B cell (primary cell): Measurements from ENCODE around the gene CYBB. TPM values are rescaled to one million over a fixed set of nuclear protein-coding genes. Genes with fewer than 3 reads are reported as not detected.

Source experiments
- ATAC-seq: fragments of 200-7000 bp; cut with Tn5 transposase; one replicate; pipeline ENCODE4 v1.10.0; 2021; ENCODE audit warnings: low read depth, mild to moderate bottlenecking, moderate number of reproducible peaks, moderate library complexity
- CTCF ChIA-PET: fragments of 350-600 bp; sonication (Branson Sonifier 250); formaldehyde crosslinking; loops from one replicate; lab custom pipeline; 2021; ENCODE audit warnings: antibody characterized with exemption, inconsistent platforms; lab: Charles Lee
- POLR2A ChIA-PET: fragments of 350-600 bp; sonication (Branson Sonifier 250); formaldehyde crosslinking; loops from one replicate; lab custom pipeline; 2021; ENCODE audit warnings: antibody characterized with exemption; lab: Charles Lee
- DNase-seq: peaks from one replicate; pipeline ENCODE4 v3.0.0; 2013
- H2AFZ ChIP-seq: 2 replicates; pipeline ENCODE4 v1.6.1; 2012; ENCODE audit warnings: mild to moderate bottlenecking, low read depth, low read length; ENCODE audit not compliant: insufficient read depth, poor library complexity, severe bottlenecking
- H3K27ac ChIP-seq, 2 donors: 1 replicate in 1 of 2; 2 replicates in 1 of 2; pipeline ENCODE4 v1.5.1; 2012 to 2013; ENCODE audit warnings: low read length in 2 of 2, mild to moderate bottlenecking in 2 of 2, moderate library complexity in 1 of 2
- H3K27me3 ChIP-seq, 4 experiments: fragments of 200-600 bp in 1 of 4; sonication (generic) in 1 of 4; replicated peaks in 1 of 4; 1 replicate in 2 of 4; 2 replicates in 2 of 4; pipeline versions ENCODE4 v1.6.1 to v1.7.0; 2013 to 2016; ENCODE audit warnings: low read length in 3 of 4, mild to moderate bottlenecking in 2 of 4, mixed read lengths in 1 of 4, moderate library complexity in 1 of 4; ENCODE audit not compliant: insufficient read depth in 4 of 4, control insufficient read depth in 3 of 4; ENCODE audit errors: control extremely low read depth in 1 of 4
- H3K36me3 ChIP-seq, 2 experiments: replicated peaks in 1 of 2; 1 replicate in 1 of 2; 2 replicates in 1 of 2; pipeline versions ENCODE4 v1.6.1 to v1.7.1; 2013; ENCODE audit warnings: low read length in 1 of 2; ENCODE audit not compliant: insufficient read depth in 2 of 2, control insufficient read depth in 1 of 2; ENCODE audit errors: control extremely low read depth in 1 of 2, extremely low read depth in 1 of 2
- H3K4me1 ChIP-seq, 2 donors: fragments of 200-600 bp in 1 of 2; sonication (generic) in 1 of 2; 1 replicate in 1 of 2; 2 replicates in 1 of 2; pipeline versions ENCODE4 v1.5.1 to v1.6.1; 2013 to 2017; ENCODE audit warnings: low read length in 2 of 2; ENCODE audit not compliant: control insufficient read depth in 2 of 2, insufficient read depth in 2 of 2
- H3K4me2 ChIP-seq: replicated peaks from 2 replicates; pipeline ENCODE3; 2012; ENCODE audit warnings: mild to moderate bottlenecking, low read depth, low read length; ENCODE audit not compliant: poor library complexity, severe bottlenecking
- H3K4me3 ChIP-seq, 5 experiments: fragments of 200-600 bp in 1 of 5; sonication (generic) in 1 of 5; 1 replicate in 3 of 5; 2 replicates in 2 of 5; pipeline versions ENCODE4 v1.5.1 to v1.7.0; 2011 to 2016; ENCODE audit warnings: low read length in 4 of 5, mild to moderate bottlenecking in 4 of 5, low read depth in 2 of 5, control low read depth in 1 of 5, moderate library complexity in 1 of 5; ENCODE audit not compliant: insufficient read depth in 1 of 5; ENCODE audit errors: control extremely low read depth in 1 of 5, extremely low read depth in 1 of 5
- H3K79me2 ChIP-seq: fragments of 200-600 bp; sonication (generic); one replicate; pipeline ENCODE4 v1.6.0; 2016; ENCODE audit warnings: low read length; ENCODE audit not compliant: control insufficient read depth, insufficient read depth
- H3K9ac ChIP-seq: fragments of 200-600 bp; sonication (generic); 2 replicates; pipeline ENCODE4 v1.6.1; 2017; ENCODE audit warnings: mild to moderate bottlenecking, low read length, moderate library complexity
- H3K9me3 ChIP-seq, 3 donors: one replicate each; pipeline versions ENCODE4 v1.6.1 to v1.7.1; 2013; ENCODE audit warnings: low read length in 2 of 3; ENCODE audit not compliant: control insufficient read depth in 2 of 3, insufficient read depth in 1 of 3; ENCODE audit errors: control extremely low read depth in 1 of 3
- H4K20me1 ChIP-seq: 2 replicates; pipeline ENCODE4 v1.6.0; 2012; ENCODE audit warnings: mild to moderate bottlenecking, low read length; ENCODE audit not compliant: insufficient read depth, control insufficient read depth, poor library complexity, severe bottlenecking
- H3K27ac Mint-ChIP-seq: one replicate; pipeline ENCODE4 v1.8.0; 2021; ENCODE audit warnings: mixed read lengths
- H3K27me3 Mint-ChIP-seq: one replicate; pipeline ENCODE4 v1.8.0; 2021; ENCODE audit warnings: mixed read lengths
- H3K4me1 Mint-ChIP-seq: one replicate; pipeline ENCODE4 v1.8.0; 2021; ENCODE audit warnings: mixed read lengths
- H3K4me3 Mint-ChIP-seq: one replicate; pipeline ENCODE4 v1.8.0; 2021; ENCODE audit warnings: mixed read lengths
- H3K9me3 Mint-ChIP-seq: one replicate; pipeline ENCODE4 v1.8.0; 2022; ENCODE audit warnings: mixed read lengths; ENCODE audit not compliant: insufficient read depth
- EZH2 ChIP-seq: IDR thresholded peaks from 2 replicates; pipeline ENCODE4 v1.6.1; 2012; ENCODE audit warnings: borderline replicate concordance, low read depth, mild to moderate bottlenecking, moderate library complexity, low read length; ENCODE audit not compliant: insufficient read depth, poor library complexity, severe bottlenecking
- WGBS: methylation state at CpG from one replicate; pipeline ENCODE4 v1.1.5; 2013; ENCODE audit warnings: missing lambda C conversion rate; ENCODE audit not compliant: insufficient coverage; 5-methylcytosine and 5-hydroxymethylcytosine counted together
- intact Hi-C: fragments of 100-400 bp; cut with micrococcal nuclease; formaldehyde crosslinking; loops from one replicate; pipeline ENCODE4 v1.10.0; 2022
- polyA plus RNA-seq: library from polyadenylated mRNA; depleted of rRNA; stranded (reverse); fragments of >200 nt; gene quantifications from 2 replicates; pipeline ENCODE4 v1.2.3, GENCODE V29; 2012
- total RNA-seq, 2 donors: library from RNA; stranded (reverse); fragments of 120-200 nt in 1 of 2; gene quantifications; 1 replicate in 1 of 2; 2 replicates in 1 of 2; pipeline versions ENCODE4 v1.2.3 to v1.2.4, GENCODE V29; 2013 to 2022
- TF ChIP-seq, protein P1 (sequence below): fragments of 200-600 bp; IDR thresholded peaks from one replicate; pipeline ENCODE4 v1.8.0; 2022; ENCODE audit warnings: antibody characterized with exemption, mild to moderate bottlenecking

CYBB gene
- total and polyA plus RNA-seq, 2 donors (not counting 1 experiment from before 2014, with no cell fraction given): 72.1 to 132 TPM

DNA sequence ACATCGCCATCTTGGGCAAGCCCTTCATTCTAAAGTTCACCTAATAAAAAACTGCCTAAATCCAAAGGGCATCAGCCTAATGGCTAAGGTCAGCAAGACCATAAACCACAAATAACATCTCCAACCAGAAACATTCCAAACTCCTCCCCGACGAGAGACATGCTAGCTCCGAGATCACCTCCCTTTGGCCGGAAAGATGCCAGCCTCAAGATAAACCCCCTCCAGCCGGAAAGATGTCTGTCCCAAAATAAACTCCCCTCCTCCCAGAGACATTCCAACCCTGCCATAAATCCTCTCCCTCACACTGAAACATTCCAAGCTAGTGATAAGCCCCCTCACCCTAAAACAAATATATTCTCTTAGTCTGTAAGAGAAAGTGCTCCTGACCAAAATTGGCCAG is 80.9 kb downstream of the CYBB start:
- Histone ChIP-seq H4K20me1 (no peaks in the 10 kb centered on the region), H3K9me3 (no peaks in the 10 kb centered on the region), H3K36me3 (no peaks in the 10 kb centered on the region), H3K4me3 (no peak overlapping the region), H2AFZ (no peak overlapping the region), H3K27ac (no peak overlapping the region), H3K4me2 (no peak overlapping the region), H3K9ac (no peak overlapping the region), H3K4me1 (no peaks in the 10 kb centered on the region), H3K27me3 (peaks cover 0 to 9% (median 2%) of the 10 kb centered on the region in 4 experiments), H3K79me2 (no peaks in the 10 kb centered on the region)
- ChIA-PET POLR2A (no interaction called here), CTCF (no interaction called here)
- no peaks in the 10 kb centered on the region for H3K4me1 Mint-ChIP-seq
- H3K9me3 Mint-ChIP-seq: no peaks in the 10 kb centered on the region
- ATAC-seq (no peak), DNase-seq (no peak)
- H3K4me3 Mint-ChIP-seq: no peak overlapping the region
- H3K27me3 Mint-ChIP-seq: peaks cover 12% of the 10 kb centered on the region
- no peak for TF ChIP-seq EZH2
- TF ChIP-seq, protein P1, sequence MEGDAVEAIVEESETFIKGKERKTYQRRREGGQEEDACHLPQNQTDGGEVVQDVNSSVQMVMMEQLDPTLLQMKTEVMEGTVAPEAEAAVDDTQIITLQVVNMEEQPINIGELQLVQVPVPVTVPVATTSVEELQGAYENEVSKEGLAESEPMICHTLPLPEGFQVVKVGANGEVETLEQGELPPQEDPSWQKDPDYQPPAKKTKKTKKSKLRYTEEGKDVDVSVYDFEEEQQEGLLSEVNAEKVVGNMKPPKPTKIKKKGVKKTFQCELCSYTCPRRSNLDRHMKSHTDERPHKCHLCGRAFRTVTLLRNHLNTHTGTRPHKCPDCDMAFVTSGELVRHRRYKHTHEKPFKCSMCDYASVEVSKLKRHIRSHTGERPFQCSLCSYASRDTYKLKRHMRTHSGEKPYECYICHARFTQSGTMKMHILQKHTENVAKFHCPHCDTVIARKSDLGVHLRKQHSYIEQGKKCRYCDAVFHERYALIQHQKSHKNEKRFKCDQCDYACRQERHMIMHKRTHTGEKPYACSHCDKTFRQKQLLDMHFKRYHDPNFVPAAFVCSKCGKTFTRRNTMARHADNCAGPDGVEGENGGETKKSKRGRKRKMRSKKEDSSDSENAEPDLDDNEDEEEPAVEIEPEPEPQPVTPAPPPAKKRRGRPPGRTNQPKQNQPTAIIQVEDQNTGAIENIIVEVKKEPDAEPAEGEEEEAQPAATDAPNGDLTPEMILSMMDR: no peak
- intact Hi-C loops: no loop called here
- no peak overlapping the region for H3K27ac Mint-ChIP-seq
- WGBS: 100% methylated on average over 2 of the region's 6 CpGs

DNA sequence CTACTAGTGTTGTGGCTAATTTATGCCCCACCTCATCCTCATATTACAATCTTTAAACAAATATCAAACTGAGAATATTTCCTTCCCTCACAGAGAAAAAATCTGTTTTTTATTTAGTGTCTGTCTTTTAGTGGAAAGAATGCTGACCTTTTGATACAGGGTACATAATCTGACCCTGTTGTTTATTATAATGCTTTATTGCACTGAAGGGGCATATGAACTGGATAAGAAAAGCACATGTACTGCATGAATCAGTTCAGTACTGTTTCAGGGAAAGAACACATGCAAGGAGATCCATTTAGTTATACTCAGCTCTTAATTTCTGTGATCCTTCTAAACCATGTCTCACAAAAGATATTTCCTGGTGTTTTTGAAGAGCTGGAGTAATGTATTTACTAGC is 83.0 kb downstream of the CYBB start:
- intact Hi-C loops: no loop called here
- H3K27me3 Mint-ChIP-seq: peaks cover 12% of the 10 kb centered on the region
- ATAC-seq: no peak
- TF ChIP-seq, protein P1: no peak
- no peak for TF ChIP-seq EZH2
- H3K4me3 ChIP-seq: no peak overlapping the region
- no peak overlapping the region for H3K4me2 ChIP-seq
- no peak overlapping the region for H3K9ac ChIP-seq
- H3K4me3 Mint-ChIP-seq: no peak overlapping the region
- ChIA-PET POLR2A (no interaction called here), CTCF (no interaction called here)
- H3K4me1 Mint-ChIP-seq: peaks cover 3% of the 10 kb centered on the region
- DNase-seq: no peak
- H4K20me1 ChIP-seq: no peaks in the 10 kb centered on the region
- H3K9me3 ChIP-seq: peaks cover 0 to 6% (median 0%) of the 10 kb centered on the region in 3 donors
- no peaks in the 10 kb centered on the region for H3K4me1 ChIP-seq
- H2AFZ ChIP-seq: no peak overlapping the region
- no peaks in the 10 kb centered on the region for H3K79me2 ChIP-seq
- no peaks in the 10 kb centered on the region for H3K9me3 Mint-ChIP-seq
- H3K27ac Mint-ChIP-seq: no peak overlapping the region
- H3K27me3 ChIP-seq: peaks cover 0 to 9% (median 2%) of the 10 kb centered on the region in 4 experiments
- H3K36me3 ChIP-seq: no peaks in the 10 kb centered on the region
- H3K27ac ChIP-seq: no peak overlapping the region

Other genes starting within 250 kb of the CYBB start
- 0.12 and 0.17 TPM in 2 replicates for gene LANCL3, start 208.4 kb upstream of the CYBB start, total RNA-seq
- 0.04 and 0.06 TPM in 2 replicates for gene LANCL3, start 208.4 kb upstream of the CYBB start, polyA plus RNA-seq
- 0.30 and 0.34 TPM in 2 replicates for gene XK, start 94.3 kb upstream of the CYBB start, total RNA-seq
- 0.12 and 0.15 TPM in 2 replicates for gene XK, start 94.3 kb upstream of the CYBB start, polyA plus RNA-seq
- gene DYNLT3, start 67.5 kb downstream of the CYBB start, total RNA-seq: 20.4 and 25.1 TPM in 2 replicates
- 15.3 and 18.7 TPM in 2 replicates for gene DYNLT3, start 67.5 kb downstream of the CYBB start, polyA plus RNA-seq
- gene SYTL5, start 226.5 kb downstream of the CYBB start, total RNA-seq: not detected in 2 replicates
- 0.01 TPM in 1 of 2 replicates, not detected in the other for gene SYTL5, start 226.5 kb downstream of the CYBB start, polyA plus RNA-seq